Measurements from ENCODE around the gene CD63. TPM values are rescaled to one million over a fixed set of nuclear protein-coding genes. Genes with fewer than 3 reads are reported as not detected.

CD63 gene
- total RNA-seq, 1 experiment from 2014 or later = 869 TPM

GRCh38 chr12:55708695-55709233, 20.0 kb downstream of the CD63 start:
- no TSS peak for BruUV-seq (replicated peaks)
- TF ChIP-seq CTCF (conservative IDR thresholded peaks at IDR 0.05; ENCODE audit: low read depth, low read length) = no peak
- TF ChIP-seq EZH2 (IDR thresholded peaks at IDR 0.05; ENCODE audit: low read length, unreplicated experiment) = no peak
- TF ChIP-seq EZH2phosphoT487 (IDR thresholded peaks at IDR 0.05; ENCODE audit: borderline replicate concordance, low read length) = no peak
- Histone ChIP-seq H3K36me3 (ENCODE audit: low read depth, low read length) (no peaks in the 10 kb centered on the region), H3K9me3 (ENCODE audit: low read length) (no peaks in the 10 kb centered on the region), H3F3A (ENCODE audit: low read length, unreplicated experiment) (no peaks in the 10 kb centered on the region), H3K27ac (ENCODE audit: low read length) (no peak overlapping the region), H3K4me1 (ENCODE audit: insufficient read depth, low read length) (peaks cover 23% of the 10 kb centered on the region), H3K4me2 (ENCODE audit: low read length) (peak overlapping the region; percentile 91), H4K20me1 (ENCODE audit: low read length) (no peaks in the 10 kb centered on the region), H3K9ac (ENCODE audit: low read length) (no peak overlapping the region), H2AFZ (ENCODE audit: low read length) (peak overlapping the region; percentile 90), H3K4me3 (ENCODE audit: low read length) (no peak overlapping the region), H3K27me3 (ENCODE audit: low read length) (no peaks in the 10 kb centered on the region), H3K9me2 (replicated peaks; ENCODE audit: low read length) (no peaks in the 10 kb centered on the region), H3K79me2 (ENCODE audit: low read length) (no peaks in the 10 kb centered on the region)
- POLR2A ChIA-PET (ENCODE audit: unreplicated experiment) = no interaction called here
- CTCF ChIA-PET = no interaction called here
- intact Hi-C loops (cut with micrococcal nuclease) = loop anchor here (1.0 kb wide), 1 partner anchor 27 kb away; a partner anchor contains a TSS
- DNase-seq (no peak), ATAC-seq (no peak)

- H2AFZ ChIP-seq (ENCODE audit: low read length) = peak within 1 kb of the TSS; percentile 90
- H3K9ac ChIP-seq (ENCODE audit: low read length) = no peak within 1 kb of the TSS
- no peaks in the 10 kb centered on the region for H3K27me3 ChIP-seq (ENCODE audit: low read length)
- no peak for TF ChIP-seq CTCF (conservative IDR thresholded peaks at IDR 0.05; ENCODE audit: low read depth, low read length)
- TF ChIP-seq EZH2 (IDR thresholded peaks at IDR 0.05; ENCODE audit: low read length, unreplicated experiment) = no peak
- TF ChIP-seq EZH2phosphoT487 (IDR thresholded peaks at IDR 0.05; ENCODE audit: borderline replicate concordance, low read length) = no peak
- peak; percentile 42 for DNase-seq
- H3K79me2 ChIP-seq (ENCODE audit: low read length) = no peaks in the 10 kb centered on the region
- no peaks in the 10 kb centered on the region for H3K36me3 ChIP-seq (ENCODE audit: low read depth, low read length)
- ChIA-PET CTCF (interaction anchor here (1.0 kb wide), 1 partner anchor 27 kb away, joined by 6 read pairs; a partner anchor contains a TSS), POLR2A (ENCODE audit: unreplicated experiment) (no interaction called here)
- no peaks in the 10 kb centered on the region for H3K9me3 ChIP-seq (ENCODE audit: low read length)
- no TSS peak for BruUV-seq (replicated peaks)
- H3K4me1 ChIP-seq (ENCODE audit: insufficient read depth, low read length) = peaks cover 16% of the 10 kb centered on the region
- H3K4me3 ChIP-seq (ENCODE audit: low read length) = peak within 1 kb of the TSS; percentile 68
- peak; percentile 88 for ATAC-seq
- no peaks in the 10 kb centered on the region for H3K9me2 ChIP-seq (replicated peaks; ENCODE audit: low read length)
- no peaks in the 10 kb centered on the region for H3F3A ChIP-seq (ENCODE audit: low read length, unreplicated experiment)
- H4K20me1 ChIP-seq (ENCODE audit: low read length) = no peaks in the 10 kb centered on the region
- intact Hi-C loops (cut with micrococcal nuclease) = loop anchor here (1.0 kb wide), 1 partner anchor 27 kb away; a partner anchor contains a TSS
- H3K4me2 ChIP-seq (ENCODE audit: low read length) = peak within 1 kb of the TSS; percentile 91
- no peak within 1 kb of the TSS for H3K27ac ChIP-seq (ENCODE audit: low read length)
These were observed 20.7 kb downstream of the CD63 start, which contains the start of gene ITGA7 for GRCh38 chr12:55707841-55708694. Gene ITGA7 (minus strand): TSS chr12:55707904. CDS start chr12:55707682, 222 bp downstream.

Data from PC-3 (cell line).